ENCODE data around the gene WDR27.

DNA sequence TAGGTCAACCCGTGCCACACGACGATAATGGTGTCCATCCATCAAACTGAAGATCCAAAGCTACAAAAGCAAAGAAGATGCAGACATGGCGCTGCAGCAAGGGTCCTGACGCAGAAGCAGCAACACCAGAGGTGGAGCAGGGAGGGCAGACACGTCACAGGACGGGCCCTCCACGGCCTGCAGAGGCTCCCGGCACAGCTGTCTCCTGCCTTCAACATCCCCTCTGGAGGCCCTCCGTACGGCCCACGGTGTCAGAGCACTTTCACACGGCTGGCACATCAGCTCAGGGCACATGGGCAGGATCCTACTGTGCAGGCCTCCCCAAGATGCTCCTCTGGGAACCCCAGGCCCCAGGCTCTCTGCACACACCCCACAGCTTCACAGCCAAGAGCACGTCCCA lies 37.6 kb downstream of the WDR27 start:
- TF ChIP-seq POLR2A (IDR thresholded peaks at IDR 0.05) = no peak
- TF ChIP-seq, protein P1, sequence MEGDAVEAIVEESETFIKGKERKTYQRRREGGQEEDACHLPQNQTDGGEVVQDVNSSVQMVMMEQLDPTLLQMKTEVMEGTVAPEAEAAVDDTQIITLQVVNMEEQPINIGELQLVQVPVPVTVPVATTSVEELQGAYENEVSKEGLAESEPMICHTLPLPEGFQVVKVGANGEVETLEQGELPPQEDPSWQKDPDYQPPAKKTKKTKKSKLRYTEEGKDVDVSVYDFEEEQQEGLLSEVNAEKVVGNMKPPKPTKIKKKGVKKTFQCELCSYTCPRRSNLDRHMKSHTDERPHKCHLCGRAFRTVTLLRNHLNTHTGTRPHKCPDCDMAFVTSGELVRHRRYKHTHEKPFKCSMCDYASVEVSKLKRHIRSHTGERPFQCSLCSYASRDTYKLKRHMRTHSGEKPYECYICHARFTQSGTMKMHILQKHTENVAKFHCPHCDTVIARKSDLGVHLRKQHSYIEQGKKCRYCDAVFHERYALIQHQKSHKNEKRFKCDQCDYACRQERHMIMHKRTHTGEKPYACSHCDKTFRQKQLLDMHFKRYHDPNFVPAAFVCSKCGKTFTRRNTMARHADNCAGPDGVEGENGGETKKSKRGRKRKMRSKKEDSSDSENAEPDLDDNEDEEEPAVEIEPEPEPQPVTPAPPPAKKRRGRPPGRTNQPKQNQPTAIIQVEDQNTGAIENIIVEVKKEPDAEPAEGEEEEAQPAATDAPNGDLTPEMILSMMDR (IDR thresholded peaks at IDR 0.05) = no peak

All from esophagus squamous epithelium (tissue), 4 donors.